NCI-H510A (cell line): Measurements from ENCODE around the gene EXTL2.
A peak's percentile ranks its signal among the peaks of the same experiment; 100 is the strongest.
"Not testable (repeated sequence)": the region's sequence is repeated elsewhere in the genome, so short reads cannot be mapped to it uniquely, and the experiment has no call there.

ENCODE experiments used
- DNase-seq: peaks from one replicate; lab custom pipeline; 2025; lab: John Stamatoyannopoulos, UW

EXTL2 gene

GRCh38 chr1:100902365-100902764, 7.7 kb upstream of the EXTL2 start:
- no peak for DNase-seq

GRCh38 chr1:100896481-100896982, 1.9 kb upstream of the EXTL2 start:
- DNase-seq = peak; percentile 16

- DNase-seq = peak; percentile 72
Measured at GRCh38 chr1:100895540-100896480, 1.2 kb upstream of the EXTL2 start, which contains the start of gene SLC30A7. TSS of gene SLC30A7 (plus strand) at chr1:100896090. CDS start at chr1:100896263, 173 bp downstream.

- DNase-seq = no peak
Measured at GRCh38 chr1:100893718-100894117, 924 bp downstream of the EXTL2 start.

GRCh38 chr1:100892554-100892953, 2.1 kb downstream of the EXTL2 start:
- no peak for DNase-seq

- no peak for DNase-seq
Measured at GRCh38 chr1:100891380-100891779, 3.3 kb downstream of the EXTL2 start.

GRCh38 chr1:100889869-100890482, 4.7 kb downstream of the EXTL2 start:
- not testable (repeated sequence) for DNase-seq

- not testable (repeated sequence) for DNase-seq
Measured at GRCh38 chr1:100889007-100889406, 5.6 kb downstream of the EXTL2 start.

GRCh38 chr1:100883963-100884362, 10.7 kb downstream of the EXTL2 start:
- no peak for DNase-seq

- DNase-seq = no peak
Measured at GRCh38 chr1:100882698-100883097, 11.9 kb downstream of the EXTL2 start.

- no peak for DNase-seq
Measured at GRCh38 chr1:100881687-100882086, 13.0 kb downstream of the EXTL2 start.

GRCh38 chr1:100879422-100879821, 15.2 kb downstream of the EXTL2 start:
- no peak for DNase-seq

GRCh38 chr1:100876291-100876690, 18.4 kb downstream of the EXTL2 start:
- DNase-seq = no peak

GRCh38 chr1:100875228-100875627, 19.4 kb downstream of the EXTL2 start:
- DNase-seq = peak; percentile 49

- no peak for DNase-seq
Measured at GRCh38 chr1:100874433-100874832, 20.2 kb downstream of the EXTL2 start.

GRCh38 chr1:100869996-100870395, 24.6 kb downstream of the EXTL2 start:
- no peak for DNase-seq

- no peak for DNase-seq
Measured at GRCh38 chr1:100868364-100868995, 26.2 kb downstream of the EXTL2 start.

GRCh38 chr1:100866901-100867206, 27.8 kb downstream of the EXTL2 start:
- no peak for DNase-seq

GRCh38 chr1:100866041-100866900, 28.4 kb downstream of the EXTL2 start:
- DNase-seq = no peak

GRCh38 chr1:100862591-100862990, 32.1 kb downstream of the EXTL2 start:
- DNase-seq = no peak

GRCh38 chr1:100861379-100861778, 33.3 kb downstream of the EXTL2 start:
- DNase-seq = no peak
